HEK293T (cell line): ENCODE measurements around the gene CRABP2.

Experiments used
- CTCF ChIA-PET: fragments of 350-600 bp; formaldehyde crosslinking; extraction: SDS; loops from one replicate; lab custom pipeline; 2021; ENCODE audit warnings: antibody characterized with exemption, inconsistent platforms; lab: Yijun Ruan, JAX
- POLR2A ChIA-PET: fragments of 350-600 bp; formaldehyde crosslinking; extraction: SDS; loops from one replicate; lab custom pipeline; 2020; ENCODE audit warnings: antibody characterized with exemption, inconsistent platforms; lab: Yijun Ruan, JAX
- DNase-seq: peaks from one replicate; pipeline ENCODE4 v3.0.0; 2012; ENCODE audit warnings: mixed read lengths; ENCODE audit errors: extremely low spot score
- ARNT ChIP-seq: fragments of 450-650 bp; IDR thresholded peaks from 2 replicates; pipeline ENCODE4 v1.6.1; 2017; ENCODE audit warnings: mild to moderate bottlenecking
- BHLHE40 ChIP-seq: fragments of 450-650 bp; IDR thresholded peaks from 2 replicates; pipeline ENCODE4 v1.6.1; 2016; ENCODE audit warnings: mild to moderate bottlenecking, moderate library complexity, borderline replicate concordance
- CTBP1 ChIP-seq: fragments of 450-650 bp; IDR thresholded peaks from 2 replicates; pipeline ENCODE4 v1.6.1; 2016; ENCODE audit warnings: borderline replicate concordance
- ELF4 ChIP-seq: fragments of 450-650 bp; IDR thresholded peaks from 2 replicates; pipeline ENCODE4 v1.6.1; 2017; ENCODE audit warnings: antibody characterized with exemption
- FOXA1 ChIP-seq: fragments of 450-650 bp; IDR thresholded peaks from 2 replicates; pipeline ENCODE4 v1.6.1; 2016; ENCODE audit warnings: mild to moderate bottlenecking
- FOXK2 ChIP-seq: fragments of 450-650 bp; IDR thresholded peaks from 2 replicates; pipeline ENCODE4 v1.6.1; 2016; ENCODE audit warnings: mild to moderate bottlenecking
- FOXM1 ChIP-seq: fragments of 450-650 bp; IDR thresholded peaks from 2 replicates; pipeline ENCODE4 v1.6.1; 2017; ENCODE audit warnings: mild to moderate bottlenecking, borderline replicate concordance
- HDGF ChIP-seq: fragments of 450-650 bp; IDR thresholded peaks from 2 replicates; pipeline ENCODE4 v1.6.1; 2017; ENCODE audit warnings: antibody characterized with exemption, borderline replicate concordance
- L3MBTL2 ChIP-seq: fragments of 450-650 bp; conservative IDR thresholded peaks from 2 replicates; pipeline ENCODE4 v1.6.1; 2016; ENCODE audit warnings: mild to moderate bottlenecking
- LEF1 ChIP-seq: fragments of 450-650 bp; IDR thresholded peaks from 2 replicates; pipeline ENCODE4 v1.6.1; 2017; ENCODE audit warnings: mild to moderate bottlenecking, borderline replicate concordance
- NFRKB ChIP-seq: fragments of 450-650 bp; IDR thresholded peaks from 2 replicates; pipeline ENCODE4 v1.6.1; 2016; ENCODE audit warnings: mild to moderate bottlenecking, moderate library complexity
- PKNOX1 ChIP-seq: fragments of 450-650 bp; IDR thresholded peaks from 2 replicates; pipeline ENCODE4 v1.6.1; 2016
- SP1 ChIP-seq: fragments of 450-650 bp; IDR thresholded peaks from 2 replicates; pipeline ENCODE4 v1.6.1; 2017
- SUZ12 ChIP-seq: fragments of 450-650 bp; IDR thresholded peaks from 2 replicates; pipeline ENCODE4 v1.6.1; 2016; ENCODE audit warnings: mild to moderate bottlenecking
- TARDBP ChIP-seq: fragments of 450-650 bp; IDR thresholded peaks from 2 replicates; pipeline ENCODE4 v1.6.1; 2016
- ZNF384 ChIP-seq: fragments of 450-650 bp; IDR thresholded peaks from 2 replicates; pipeline ENCODE4 v1.6.1; 2016

CRABP2 gene

GRCh38 chr1:156717351-156717750 is 12.0 kb upstream of the CRABP2 start:
- TF ChIP-seq NFRKB (no peak), ARNT (no peak), BHLHE40 (no peak), ZNF384 (no peak), SUZ12 (no peak), L3MBTL2 (no peak), HDGF (no peak), ELF4 (no peak)
- ChIA-PET POLR2A (interaction anchor here (0.6 kb wide), 1 partner anchor 172 kb away, joined by 3 read pairs; no protein-coding TSS in a partner anchor), CTCF (interaction anchor here (0.6 to 20.6 kb wide), 3 partner anchors 9 to 175 kb away, joined by 3 to 429 read pairs (median 6); no protein-coding TSS in a partner anchor)
- DNase-seq: no peak

- CTCF ChIA-PET: interaction anchor here (0.7 to 20.6 kb wide), 4 partner anchors 9 to 55 kb away, joined by 3 to 429 read pairs (median 20); partner anchors contain the start of gene CRABP2
- DNase-seq: no peak
- no peak for TF ChIP-seq FOXA1
- no peak for TF ChIP-seq BHLHE40
- TF ChIP-seq L3MBTL2: no peak
- POLR2A ChIA-PET: interaction anchor here (0.9 to 3.3 kb wide), 3 partner anchors 11 to 90 kb away, joined by 3 to 15 read pairs (median 5); partner anchors contain the start of genes ISG20L2 and METTL25B
Measured at GRCh38 chr1:156714830-156715229, 9.4 kb upstream of the CRABP2 start.

- ChIA-PET POLR2A (interaction anchor here (1.3 to 3.1 kb wide), 2 partner anchors 16 to 23 kb away, joined by 8 to 18 read pairs; partner anchors contain the start of genes ISG20L2 and METTL25B), CTCF (interaction anchor here (1.3 to 20.6 kb wide), 3 partner anchors 14 to 215 kb away, joined by 3 to 429 read pairs (median 22); no protein-coding TSS in a partner anchor)
- TF ChIP-seq ARNT: no peak
- no peak for TF ChIP-seq ZNF384
- TF ChIP-seq TARDBP: no peak
- TF ChIP-seq SUZ12: no peak
- TF ChIP-seq SP1: no peak
- no peak for DNase-seq
Measured at GRCh38 chr1:156712626-156713025, 7.2 kb upstream of the CRABP2 start.

GRCh38 chr1:156711011-156711817 is 5.8 kb upstream of the CRABP2 start:
- ChIA-PET POLR2A (interaction anchor here (0.7 to 3.1 kb wide), 5 partner anchors 15 to 119 kb away, joined by 3 to 18 read pairs (median 4); partner anchors contain the start of genes ISG20L2, METTL25B and NAXE), CTCF (interaction anchor here (0.8 to 20.6 kb wide), 8 partner anchors 9 to 181 kb away, joined by 3 to 429 read pairs (median 4); partner anchors contain the start of genes ISG20L2 and METTL25B)
- TF ChIP-seq FOXK2 (no peak), CTBP1 (no peak), HDGF (no peak), ARNT (no peak), LEF1 (no peak), ZNF384 (no peak), L3MBTL2 (no peak), SUZ12 (no peak), FOXM1 (no peak), PKNOX1 (no peak), SP1 (no peak), TARDBP (no peak), FOXA1 (no peak), NFRKB (no peak)
- no peak for DNase-seq

- no peak for DNase-seq
- TF ChIP-seq FOXM1: no peak
- TF ChIP-seq ARNT: no peak
- TF ChIP-seq ELF4: no peak
- no peak for TF ChIP-seq NFRKB
- CTCF ChIA-PET: interaction anchor here (1.8 to 20.6 kb wide), 3 partner anchors 16 to 50 kb away, joined by 6 to 429 read pairs (median 22); no protein-coding TSS in a partner anchor
Measured at GRCh38 chr1:156709757-156710489, 4.5 kb upstream of the CRABP2 start.

GRCh38 chr1:156709031-156709430 is 3.6 kb upstream of the CRABP2 start:
- ChIA-PET CTCF (interaction anchor here (0.6 to 20.6 kb wide), 3 partner anchors 18 to 31 kb away, joined by 3 to 429 read pairs (median 67); partner anchors contain the start of genes ISG20L2 and METTL25B), POLR2A (interaction anchor here (1.0 to 9.5 kb wide), 3 partner anchors 18 to 48 kb away, joined by 3 to 120 read pairs (median 72); partner anchors contain the start of genes ISG20L2 and METTL25B)
- DNase-seq: no peak
- no peak for TF ChIP-seq L3MBTL2
- TF ChIP-seq BHLHE40: no peak
- no peak for TF ChIP-seq HDGF
- TF ChIP-seq ZNF384: no peak
- TF ChIP-seq LEF1: no peak
- no peak for TF ChIP-seq PKNOX1
- TF ChIP-seq FOXK2: no peak
- no peak for TF ChIP-seq SP1
- no peak for TF ChIP-seq TARDBP
- no peak for TF ChIP-seq NFRKB
- no peak for TF ChIP-seq ELF4
- no peak for TF ChIP-seq FOXA1
- TF ChIP-seq FOXM1: no peak
- TF ChIP-seq SUZ12: no peak
- no peak for TF ChIP-seq CTBP1
- no peak for TF ChIP-seq ARNT

More at GRCh38 chr1:156709757-156710489, 4.5 kb upstream of the CRABP2 start:
- POLR2A ChIA-PET: interaction anchor here (1.1 to 3.1 kb wide), 3 partner anchors 16 to 20 kb away, joined by 4 to 18 read pairs (median 5); partner anchors contain the start of genes ISG20L2 and METTL25B
